WERI-Rb-1 (cell line): Measurements from ENCODE around the gene KIAA1217.

Experiments used
- DNase-seq: peaks from one replicate; pipeline ENCODE4 v3.0.0-alpha.2; 2020
- H3K27ac ChIP-seq: fragments of 250-450 bp; sonication (Bioruptor Pico); 2 replicates; pipeline ENCODE4 v1.5.1; 2020; ENCODE audit warnings: mild to moderate bottlenecking, moderate library complexity
- H3K27me3 ChIP-seq: fragments of 250-450 bp; sonication (Bioruptor Pico); 2 replicates; pipeline ENCODE4 v1.5.1; 2021; ENCODE audit warnings: mild to moderate bottlenecking, low read depth, moderate library complexity; ENCODE audit not compliant: insufficient read depth, severe bottlenecking
- H3K36me3 ChIP-seq: fragments of 250-450 bp; sonication (Bioruptor Pico); 2 replicates; pipeline ENCODE4 v1.5.1; 2020; ENCODE audit warnings: mild to moderate bottlenecking, moderate library complexity
- H3K4me3 ChIP-seq: 2 replicates; pipeline ENCODE4 v1.5.1; 2011; ENCODE audit warnings: low read depth, mild to moderate bottlenecking, control low read depth, low read length
- H3K9me3 ChIP-seq: fragments of 250-450 bp; sonication (Bioruptor Pico); 2 replicates; pipeline ENCODE4 v1.5.1; 2021; ENCODE audit warnings: mild to moderate bottlenecking, moderate library complexity; ENCODE audit not compliant: severe bottlenecking
- TF ChIP-seq, protein P1 (sequence below): IDR thresholded peaks from 2 replicates; pipeline ENCODE4 v1.5.1; 2011; ENCODE audit warnings: low read depth, mild to moderate bottlenecking, control low read depth, inconsistent platforms, low read length

KIAA1217 gene

DNA sequence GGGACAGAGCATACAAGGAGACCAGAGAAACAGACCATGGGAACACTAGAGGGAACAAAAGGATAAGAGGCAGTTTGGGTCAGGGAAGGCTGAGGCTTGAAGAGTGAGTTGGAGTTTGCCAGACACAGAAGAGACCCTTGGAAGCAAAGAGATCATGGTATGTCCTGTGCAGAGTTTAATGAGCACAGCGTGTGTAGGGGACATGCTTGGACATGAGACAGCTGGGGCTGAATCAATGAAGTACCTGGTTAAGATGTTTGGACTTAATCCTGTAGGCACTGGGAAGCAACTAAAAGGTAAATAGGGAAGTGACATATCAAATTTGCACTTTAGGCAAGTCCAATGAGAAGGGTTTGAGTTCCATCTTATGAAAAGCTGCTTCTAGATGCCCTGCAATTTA, 79.6 kb downstream of the KIAA1217 start:
- H3K27ac ChIP-seq, result peak overlapping the region; percentile 26; the same call in 1 of the 2 replicates
- TF ChIP-seq, protein P1, sequence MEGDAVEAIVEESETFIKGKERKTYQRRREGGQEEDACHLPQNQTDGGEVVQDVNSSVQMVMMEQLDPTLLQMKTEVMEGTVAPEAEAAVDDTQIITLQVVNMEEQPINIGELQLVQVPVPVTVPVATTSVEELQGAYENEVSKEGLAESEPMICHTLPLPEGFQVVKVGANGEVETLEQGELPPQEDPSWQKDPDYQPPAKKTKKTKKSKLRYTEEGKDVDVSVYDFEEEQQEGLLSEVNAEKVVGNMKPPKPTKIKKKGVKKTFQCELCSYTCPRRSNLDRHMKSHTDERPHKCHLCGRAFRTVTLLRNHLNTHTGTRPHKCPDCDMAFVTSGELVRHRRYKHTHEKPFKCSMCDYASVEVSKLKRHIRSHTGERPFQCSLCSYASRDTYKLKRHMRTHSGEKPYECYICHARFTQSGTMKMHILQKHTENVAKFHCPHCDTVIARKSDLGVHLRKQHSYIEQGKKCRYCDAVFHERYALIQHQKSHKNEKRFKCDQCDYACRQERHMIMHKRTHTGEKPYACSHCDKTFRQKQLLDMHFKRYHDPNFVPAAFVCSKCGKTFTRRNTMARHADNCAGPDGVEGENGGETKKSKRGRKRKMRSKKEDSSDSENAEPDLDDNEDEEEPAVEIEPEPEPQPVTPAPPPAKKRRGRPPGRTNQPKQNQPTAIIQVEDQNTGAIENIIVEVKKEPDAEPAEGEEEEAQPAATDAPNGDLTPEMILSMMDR, result no peak
- no peaks in the 10 kb centered on the region for H3K36me3 ChIP-seq
- DNase-seq, result no peak
- no peaks in the 10 kb centered on the region for H3K9me3 ChIP-seq
- H3K4me3 ChIP-seq, result no peak overlapping the region
- no peaks in the 10 kb centered on the region for H3K27me3 ChIP-seq

DNA sequence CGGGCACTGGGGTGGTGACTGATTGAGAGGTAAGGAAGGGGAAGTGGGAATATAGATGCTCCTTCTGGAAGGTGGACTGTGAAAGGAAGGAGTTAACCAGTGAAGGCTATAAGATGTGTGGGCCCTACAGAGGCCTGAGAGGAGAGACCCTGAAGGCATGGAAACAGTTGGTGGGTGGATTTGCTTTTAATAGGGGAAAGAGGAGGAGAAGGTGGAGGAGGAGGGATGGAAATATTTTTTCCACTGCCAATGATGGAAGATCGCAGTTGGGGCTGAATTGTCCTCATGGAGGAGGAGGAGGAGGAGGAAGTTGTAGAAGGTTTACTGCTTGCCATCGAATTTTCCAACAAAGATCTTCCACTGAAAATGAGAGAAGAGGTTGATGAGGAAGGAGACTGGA, 80.3 kb downstream of the KIAA1217 start:
- no peaks in the 10 kb centered on the region for H3K27me3 ChIP-seq
- TF ChIP-seq, protein P1, result no peak

DNA sequence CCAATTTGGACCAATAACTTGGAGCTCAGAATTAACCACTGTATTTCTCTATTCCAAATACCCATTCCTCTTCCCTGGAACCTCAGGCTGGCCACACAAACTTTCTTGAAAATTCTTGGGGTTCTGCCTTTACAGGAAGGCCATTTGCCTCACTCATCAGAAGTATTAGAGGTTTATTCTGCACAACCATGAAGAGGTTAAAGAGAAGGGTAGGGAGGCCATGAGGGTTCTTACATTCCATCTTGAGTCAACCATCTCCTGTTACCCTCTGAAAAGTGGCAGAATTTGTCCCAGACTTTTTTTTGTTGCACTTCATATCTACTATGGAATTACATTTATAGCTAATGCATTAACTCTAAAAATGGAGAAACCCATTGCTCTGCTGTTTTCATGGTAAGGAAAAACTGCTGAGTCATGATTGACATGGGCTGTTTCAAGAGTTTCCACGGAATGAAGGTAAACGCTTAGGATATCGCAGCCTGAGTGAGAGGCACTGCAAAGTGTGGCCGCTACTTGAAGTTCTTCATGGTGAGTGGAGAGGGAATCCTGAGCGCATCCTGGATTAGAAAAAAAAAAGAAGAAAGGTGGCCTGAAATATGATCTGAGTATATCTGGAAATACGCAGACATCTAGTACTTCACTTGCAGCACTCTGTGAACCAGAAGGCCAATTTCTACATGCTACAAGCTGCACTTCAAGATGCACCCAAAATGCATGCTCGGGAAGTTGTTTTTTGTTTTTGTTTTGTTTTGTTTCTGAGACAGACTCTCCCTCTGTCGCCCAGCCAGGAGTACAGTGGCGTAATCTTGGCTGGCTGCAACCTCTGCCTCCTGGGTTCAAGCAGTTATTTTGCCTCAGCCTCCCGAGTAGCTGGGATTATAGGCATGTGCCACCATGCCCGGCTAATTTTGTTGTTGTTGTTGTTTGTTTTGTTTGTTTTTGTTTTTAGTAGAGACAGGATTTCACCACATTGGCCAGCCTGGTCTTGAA, 83.7 kb downstream of the KIAA1217 start:
- DNase-seq, result no peak
- Histone ChIP-seq H3K4me3 (no peak overlapping the region), H3K27me3 (no peaks in the 10 kb centered on the region), H3K27ac (no peak overlapping the region), H3K36me3 (no peaks in the 10 kb centered on the region), H3K9me3 (no peaks in the 10 kb centered on the region)
- TF ChIP-seq, protein P1, result no peak

More for the DNA sequence above, 80.3 kb downstream of the KIAA1217 start:
- H3K9me3 ChIP-seq, result no peaks in the 10 kb centered on the region
- H3K4me3 ChIP-seq, result no peak overlapping the region
- DNase-seq, result no peak
- H3K36me3 ChIP-seq, result no peaks in the 10 kb centered on the region
- H3K27ac ChIP-seq, result no peak overlapping the region

DNA sequence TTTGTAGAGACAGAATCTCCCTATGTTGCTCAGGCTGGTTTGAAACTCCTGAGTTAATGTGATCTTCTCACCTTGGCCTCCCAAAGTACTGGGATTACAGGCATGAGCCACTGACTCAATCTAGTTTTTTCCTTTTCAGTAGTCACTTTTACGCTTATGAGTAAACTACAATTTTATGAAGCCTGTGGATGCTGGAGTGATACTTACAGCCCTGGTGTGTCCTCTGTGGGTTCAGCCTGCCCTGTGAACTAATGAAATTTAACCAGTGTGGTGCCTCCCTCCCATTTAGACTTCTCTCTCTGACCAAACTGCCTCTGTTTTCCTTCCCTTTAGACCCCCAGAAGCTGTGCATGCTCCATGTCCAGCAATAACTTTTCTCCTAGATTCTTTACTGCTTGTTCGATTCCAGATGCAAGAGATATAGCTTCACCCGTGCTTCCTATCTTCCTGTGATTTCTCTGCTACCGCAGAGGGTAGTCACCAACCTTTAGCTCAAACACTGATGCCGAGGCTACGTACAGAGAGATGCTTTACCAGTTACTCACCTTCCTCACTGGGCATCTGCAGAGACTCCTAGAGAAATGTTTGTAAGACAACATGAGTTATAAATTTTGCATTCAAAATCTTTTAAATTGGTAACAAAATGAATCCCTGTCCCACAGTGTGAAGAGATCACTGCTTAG, 90.8 kb downstream of the KIAA1217 start:
- no peak for DNase-seq
- TF ChIP-seq, protein P1, result no peak
- H3K27ac ChIP-seq, result no peak overlapping the region
- no peak overlapping the region for H3K4me3 ChIP-seq
- no peaks in the 10 kb centered on the region for H3K36me3 ChIP-seq
- no peaks in the 10 kb centered on the region for H3K27me3 ChIP-seq
- no peaks in the 10 kb centered on the region for H3K9me3 ChIP-seq

DNA sequence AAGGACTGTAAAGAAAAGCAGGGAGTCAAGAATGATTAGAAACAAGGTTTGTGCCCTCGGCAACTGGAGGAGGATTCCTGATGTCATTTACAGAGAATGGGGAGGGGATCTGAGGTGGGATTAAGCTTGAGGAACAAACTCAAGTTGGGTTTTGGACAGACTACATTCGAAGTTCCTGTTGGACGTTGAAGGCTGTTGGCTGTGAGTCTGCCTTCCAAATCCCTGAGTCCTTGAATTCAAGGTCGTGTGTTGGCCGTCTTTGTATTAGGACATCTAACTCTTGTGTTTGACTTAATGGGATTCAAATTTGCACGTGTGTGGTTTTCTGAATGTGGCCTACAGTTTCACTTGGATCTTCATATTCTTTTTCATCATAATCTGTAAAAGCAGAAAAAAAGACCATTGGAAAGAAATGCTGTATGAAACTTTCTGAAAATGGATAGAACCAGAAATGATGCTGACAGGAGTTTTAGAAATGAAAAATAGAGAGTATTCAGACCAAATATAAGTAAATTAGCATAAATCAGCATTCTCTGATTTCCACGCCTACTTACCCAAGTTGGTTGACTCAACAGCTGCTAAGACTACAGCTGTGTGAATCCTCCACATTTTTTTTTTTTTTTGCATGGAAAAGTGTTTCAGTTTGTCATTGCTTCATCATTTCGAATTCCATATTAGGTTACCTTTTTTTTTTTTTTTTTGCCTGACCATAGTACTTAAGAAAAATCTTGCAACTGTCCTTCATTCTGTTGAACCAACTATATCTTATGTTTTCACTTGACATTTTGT, 94.8 kb downstream of the KIAA1217 start:
- Histone ChIP-seq H3K27me3 (no peaks in the 10 kb centered on the region), H3K9me3 (no peaks in the 10 kb centered on the region), H3K27ac (no peak overlapping the region), H3K4me3 (no peak overlapping the region), H3K36me3 (no peaks in the 10 kb centered on the region)
- no peak for DNase-seq
- TF ChIP-seq, protein P1, result no peak
